B cell (primary cell): Measurements from ENCODE around the gene DYRK1A.

Source experiments
- CTCF ChIP-seq: fragments of 200-600 bp; IDR thresholded peaks from one replicate; pipeline ENCODE4 v1.8.0; 2022; ENCODE audit warnings: antibody characterized with exemption, mild to moderate bottlenecking
- EZH2 ChIP-seq: IDR thresholded peaks from 2 replicates; pipeline ENCODE4 v1.6.1; 2012; ENCODE audit warnings: borderline replicate concordance, low read depth, mild to moderate bottlenecking, moderate library complexity, low read length; ENCODE audit not compliant: insufficient read depth, poor library complexity, severe bottlenecking

GRCh38 chr21:37421306-37421705, 54.7 kb downstream of the DYRK1A start:
- no peak for TF ChIP-seq CTCF
- no peak for TF ChIP-seq EZH2
